RPMI7951 (cell line): ENCODE data around the gene TMEM200C. TPM values are rescaled to one million over a fixed set of nuclear protein-coding genes. Genes with fewer than 3 reads are reported as not detected.
"Not testable (repeated sequence)": the region's sequence is repeated elsewhere in the genome, so short reads cannot be mapped to it uniquely, and the experiment has no call there.

Experiments
- DNase-seq: peaks from one replicate; pipeline ENCODE4 v3.0.0-alpha.2; 2012; ENCODE audit warnings: low read depth
- total RNA-seq: library from RNA; depleted of rRNA; stranded (reverse); fragments of >200 nt; shearing (Covaris generic); gene quantifications from 2 replicates; pipeline ENCODE4 v1.2.3, GENCODE V29; 2014

TMEM200C gene
- total RNA-seq, 1 experiment from 2014 or later: not detected

DNA sequence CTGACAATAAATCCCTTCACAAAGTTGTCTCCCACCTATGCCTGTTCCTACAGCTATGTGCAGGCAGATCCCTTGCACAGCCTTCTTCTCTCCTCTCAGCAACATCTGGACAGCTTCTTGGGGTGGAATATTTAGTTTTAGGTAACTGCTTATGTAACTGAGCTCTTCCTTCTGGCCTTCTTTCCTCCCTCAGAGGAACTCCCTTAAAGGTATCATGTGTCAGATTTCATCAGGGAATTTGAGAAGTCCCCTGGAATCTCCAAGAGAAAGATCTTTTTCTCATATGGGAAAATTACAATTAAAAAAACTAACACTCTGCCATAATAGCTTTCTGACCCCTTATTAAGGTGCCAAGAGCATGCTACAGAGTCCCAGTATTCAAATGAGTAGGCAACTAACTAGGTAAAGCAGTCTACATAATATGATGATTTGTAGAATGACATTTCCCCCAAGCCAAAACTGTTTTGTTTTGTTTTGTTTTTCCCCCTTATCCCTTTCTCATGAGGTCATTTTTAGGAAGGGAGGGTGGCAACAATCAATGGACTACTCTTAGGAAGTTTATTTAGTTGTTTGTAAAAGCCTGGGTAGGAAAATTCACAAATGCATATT is 2.4 kb downstream of the TMEM200C start:
- no peak for DNase-seq

- DNase-seq: no peak
These were observed 3.5 kb downstream of the TMEM200C start for GRCh38 chr18:5891854-5892215.

GRCh38 chr18:5891184-5891853 is 4.0 kb downstream of the TMEM200C start:
- no peak for DNase-seq

DNA sequence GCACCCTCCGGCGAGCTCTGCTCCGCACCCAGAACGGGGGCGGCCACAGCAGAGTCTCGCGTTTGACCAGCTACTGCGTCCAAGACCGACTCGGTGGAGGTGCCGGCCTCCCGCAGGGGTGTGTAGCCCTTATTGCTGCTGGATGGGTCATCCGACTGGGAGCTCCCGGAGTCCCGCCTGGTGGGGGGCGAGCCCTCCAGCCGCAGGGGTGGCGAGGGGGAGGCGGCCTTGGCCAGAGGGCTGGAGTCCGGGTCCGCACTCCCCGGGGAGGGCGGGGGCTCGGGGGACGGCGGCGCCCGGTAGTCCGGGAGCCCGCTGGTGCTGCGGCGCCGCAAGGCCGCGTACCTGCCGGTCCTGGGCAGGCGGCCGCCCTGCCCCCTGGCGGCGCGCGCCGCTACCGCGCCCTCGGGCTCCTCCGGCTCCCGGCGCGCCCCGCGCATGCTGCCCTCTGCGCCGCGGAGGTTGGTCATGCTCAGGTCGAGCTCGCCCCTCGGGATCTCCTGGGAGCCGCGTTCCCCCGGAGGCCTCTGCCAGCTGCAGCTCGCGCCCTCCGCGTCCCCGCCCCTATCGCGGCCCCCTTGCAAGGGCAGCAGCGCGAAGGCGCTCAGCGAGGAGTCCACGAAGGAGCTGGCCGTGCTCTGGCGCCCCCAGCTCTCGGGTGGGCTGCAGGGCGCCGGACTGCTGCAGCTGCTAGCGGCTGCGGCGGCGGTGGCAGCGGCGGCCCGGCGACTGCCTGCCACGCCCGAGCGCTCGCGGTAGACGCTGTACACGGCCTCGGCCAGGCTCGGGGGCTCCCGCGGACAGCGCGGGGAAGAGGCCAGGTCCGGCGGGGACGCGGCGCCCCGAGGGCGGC is 4.8 kb downstream of the TMEM200C start:
- DNase-seq: no peak

DNA sequence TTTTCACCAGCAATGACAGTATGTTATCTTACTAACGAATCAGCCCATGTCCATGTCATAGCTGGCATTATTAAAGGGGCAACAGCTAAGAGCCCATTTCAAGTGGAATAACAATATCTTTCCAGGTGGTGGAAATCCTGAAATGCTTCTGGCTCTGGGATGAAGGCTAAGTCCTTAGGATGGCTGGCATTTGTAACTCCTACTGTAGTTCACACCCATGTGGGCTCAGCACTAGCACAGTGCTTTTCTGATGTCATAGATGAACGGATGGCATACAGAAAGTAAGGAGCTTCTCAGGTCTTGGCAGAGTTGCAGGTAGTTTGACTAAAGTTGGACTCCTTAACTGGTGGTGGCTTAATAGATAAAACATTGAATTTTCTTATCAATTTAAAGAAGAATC is 10.0 kb downstream of the TMEM200C start:
- no peak for DNase-seq

- DNase-seq: no peak
These were observed 10.9 kb downstream of the TMEM200C start for GRCh38 chr18:5884375-5884774.

GRCh38 chr18:5879479-5879882 is 15.8 kb downstream of the TMEM200C start:
- DNase-seq: peak; percentile 3

DNA sequence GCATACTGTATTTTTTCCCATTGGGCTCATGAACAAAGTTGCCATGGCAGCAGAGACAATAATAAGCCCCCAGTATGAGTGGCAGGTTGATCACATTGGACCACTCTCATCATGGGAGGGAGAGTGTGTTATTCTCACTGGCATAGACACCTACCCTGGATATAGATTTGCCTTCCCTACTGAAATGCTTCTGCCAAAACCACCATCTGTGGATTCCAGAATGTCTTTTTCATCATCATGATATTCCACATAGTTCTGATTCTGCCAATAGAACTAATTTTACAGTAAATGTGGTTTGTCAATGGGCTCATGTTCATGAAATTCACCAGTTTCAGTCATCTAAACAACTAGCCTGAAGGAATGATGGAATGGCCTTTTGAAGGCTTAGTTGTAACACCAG is 18.4 kb downstream of the TMEM200C start:
- no peak for DNase-seq

DNA sequence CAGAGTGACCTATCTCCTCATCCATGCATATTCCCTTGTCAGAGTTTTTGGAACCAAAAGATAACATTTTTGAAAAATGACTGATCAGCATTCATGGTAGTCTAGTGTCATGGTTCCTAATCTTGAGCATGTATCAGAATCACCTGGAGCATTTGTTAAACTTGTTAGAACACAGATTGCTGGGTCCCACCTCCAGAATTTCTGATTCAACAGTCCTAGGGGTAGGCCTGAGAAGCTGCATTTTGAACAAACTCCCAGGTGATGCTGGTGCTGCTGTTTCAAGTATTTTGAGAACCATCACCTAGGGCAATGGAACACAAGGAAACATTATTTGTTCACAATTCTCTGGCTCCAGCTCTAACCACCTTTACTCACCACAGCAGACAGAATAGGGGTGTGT is 21.0 kb downstream of the TMEM200C start:
- no peak for DNase-seq

DNA sequence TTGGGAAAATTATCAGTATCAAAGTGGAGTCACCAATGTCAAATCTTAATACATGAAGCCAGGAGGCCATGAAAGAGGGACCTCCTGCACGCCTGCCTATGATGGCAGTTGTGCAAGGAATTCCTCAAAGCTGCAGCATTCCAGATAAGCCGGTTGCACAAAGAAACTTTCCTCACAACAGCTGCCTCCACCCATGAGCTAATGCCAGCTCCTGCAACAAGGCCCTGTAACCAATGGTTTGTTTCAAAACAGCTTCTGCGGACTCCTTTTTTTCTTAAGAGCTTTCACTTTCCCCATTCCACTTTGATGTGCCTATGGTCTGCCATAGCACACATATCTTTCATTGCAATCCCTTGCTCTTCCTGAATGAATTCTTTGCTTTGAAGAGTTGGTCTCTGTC is 22.4 kb downstream of the TMEM200C start:
- DNase-seq: no peak

DNA sequence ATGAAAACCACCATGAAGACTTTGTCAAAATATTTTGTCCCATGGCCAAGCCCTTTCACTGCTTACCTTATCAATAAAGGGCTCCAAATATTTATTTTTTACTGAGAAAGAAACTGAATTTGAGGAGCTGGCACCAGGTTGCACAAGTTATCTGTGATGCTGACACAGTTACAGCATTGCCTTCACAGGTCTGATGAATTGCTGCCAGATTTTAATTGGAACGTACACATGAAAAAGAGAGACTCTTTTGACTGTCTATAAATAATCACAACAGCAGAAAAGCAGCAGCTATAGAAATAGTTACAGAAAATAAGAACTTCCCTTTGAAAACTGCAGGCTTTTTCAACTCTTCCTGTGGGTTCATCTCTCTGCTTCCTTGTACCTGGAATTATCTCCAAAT is 23.9 kb downstream of the TMEM200C start:
- no peak for DNase-seq

- DNase-seq: peak; percentile 33
These were observed 27.0 kb downstream of the TMEM200C start for GRCh38 chr18:5868218-5868854.

DNA sequence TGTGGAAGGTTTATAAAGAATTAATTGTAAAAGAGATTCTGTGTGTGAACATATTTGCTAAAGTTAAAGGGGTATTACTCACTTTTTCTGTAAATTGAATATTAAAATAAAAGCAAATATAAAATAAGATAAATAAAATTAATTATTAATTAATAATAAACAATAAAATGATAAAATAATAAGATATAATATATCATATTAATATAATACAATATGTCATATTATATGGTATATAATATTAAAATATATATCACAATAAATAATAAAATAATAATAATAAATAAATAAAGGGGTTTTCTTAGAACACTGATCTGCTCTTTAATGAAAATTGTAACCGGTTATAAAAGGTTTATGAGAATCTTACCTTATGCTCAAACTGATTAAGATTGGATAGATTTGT is 29.8 kb downstream of the TMEM200C start:
- no peak for DNase-seq

DNA sequence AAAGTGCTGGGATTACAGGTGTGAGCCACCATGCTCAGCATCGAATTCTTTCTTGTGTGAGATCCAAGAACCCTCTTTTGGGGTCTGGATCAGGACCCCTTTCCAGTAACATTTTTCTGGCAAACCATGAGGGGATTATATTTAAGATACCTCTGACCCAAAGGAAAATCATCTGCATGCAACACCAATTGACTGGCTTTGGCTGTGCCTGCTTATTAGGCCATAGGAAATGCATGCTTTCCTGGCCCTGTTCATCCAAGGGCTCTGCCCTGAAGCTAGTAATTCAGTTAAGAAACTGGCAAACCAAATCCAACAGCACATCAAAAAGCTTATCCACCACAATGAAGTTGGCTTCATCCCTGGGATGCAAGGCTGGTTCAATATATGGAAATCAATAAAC is 33.2 kb downstream of the TMEM200C start:
- not testable (repeated sequence) for DNase-seq

DNA sequence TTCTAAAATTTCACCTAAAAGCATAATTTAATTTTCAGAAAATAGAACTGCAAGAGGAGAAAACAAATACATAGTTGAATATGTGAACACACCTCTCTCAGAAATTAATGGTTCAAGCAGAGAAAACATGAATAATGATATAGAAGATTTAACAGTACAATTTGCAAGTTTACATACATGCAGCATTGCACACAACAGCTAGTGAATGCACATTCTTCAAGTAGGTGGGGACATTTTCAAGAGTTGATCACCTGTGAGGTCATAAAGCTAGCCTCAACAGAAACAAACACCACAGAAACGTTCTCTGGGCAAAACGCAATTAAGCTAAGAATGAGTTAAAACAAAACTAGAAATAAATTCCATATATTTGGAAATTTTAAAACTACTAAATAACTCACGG is 38.1 kb downstream of the TMEM200C start:
- no peak for DNase-seq

DNA sequence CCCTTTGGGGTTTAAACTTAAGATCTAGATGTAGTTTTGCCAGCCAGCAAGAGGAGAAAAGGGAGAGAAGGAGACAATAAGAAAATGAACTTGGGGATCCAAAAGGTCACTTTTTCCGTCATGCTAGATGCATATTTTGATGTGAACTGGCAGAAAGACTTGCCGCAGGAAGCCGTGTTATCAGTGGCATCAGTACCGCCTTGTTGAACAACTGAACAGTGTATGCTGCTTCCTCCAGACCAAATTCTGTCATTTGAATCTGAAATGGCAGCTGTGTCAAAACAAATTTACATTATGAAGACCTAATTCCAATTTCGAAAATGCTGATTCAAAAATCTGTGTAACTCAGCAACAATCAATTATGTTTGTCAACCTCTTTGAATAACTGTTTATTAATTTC is 42.1 kb downstream of the TMEM200C start:
- no peak for DNase-seq

GRCh38 chr18:5851998-5852397 is 43.3 kb downstream of the TMEM200C start:
- no peak for DNase-seq

DNA sequence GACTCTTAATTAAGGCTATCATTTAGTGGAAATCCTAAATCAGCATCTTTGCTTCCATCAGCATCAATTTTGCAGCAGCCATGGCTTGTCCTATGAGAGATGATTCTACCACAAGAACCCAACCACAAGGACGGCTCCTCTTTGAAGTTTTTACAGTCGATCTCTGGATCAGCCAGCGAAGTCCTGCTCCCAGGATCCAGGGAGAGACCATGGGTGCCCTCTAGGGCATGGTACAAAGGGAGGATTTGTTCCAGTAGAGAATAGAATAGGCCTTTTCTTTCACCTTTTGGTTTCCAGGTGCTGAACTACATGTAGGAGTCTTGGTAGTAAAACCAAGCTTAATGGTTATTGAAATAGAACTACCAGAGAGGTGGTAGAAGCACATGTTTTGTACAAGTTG is 52.7 kb downstream of the TMEM200C start:
- DNase-seq: no peak

GRCh38 chr18:5841518-5841917 is 53.8 kb downstream of the TMEM200C start:
- DNase-seq: no peak

- no peak for DNase-seq
These were observed 54.8 kb downstream of the TMEM200C start for GRCh38 chr18:5840547-5840946.

DNA sequence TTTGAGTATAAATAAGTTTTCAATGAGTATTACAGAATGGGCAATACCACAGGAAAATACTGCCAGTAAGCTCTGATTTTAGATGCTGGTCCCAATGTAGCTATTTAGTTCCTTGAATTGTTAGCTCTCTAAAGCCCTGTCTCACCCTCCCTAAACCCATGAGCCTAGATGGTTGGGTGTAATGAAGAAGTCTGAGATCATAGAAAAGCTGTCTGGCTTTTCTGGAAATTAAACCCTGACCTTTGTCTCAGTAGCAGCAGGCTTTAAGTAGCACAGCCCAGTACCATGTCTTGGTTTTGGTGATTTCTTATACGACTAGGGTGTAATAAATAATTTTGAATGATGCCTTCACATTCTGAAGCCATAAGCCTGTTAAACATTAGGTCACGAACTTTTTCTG is 55.3 kb downstream of the TMEM200C start:
- DNase-seq: no peak

- DNase-seq: no peak
These were observed 56.2 kb downstream of the TMEM200C start for GRCh38 chr18:5839102-5839501.
